ENCODE measurements around the gene CCBE1. TPM values are rescaled to one million over a fixed set of nuclear protein-coding genes. Genes with fewer than 3 reads are reported as not detected.

CCBE1 gene
- total and polyA plus RNA-seq, 2 donors (not counting 1 experiment from before 2014, with no cell fraction given) = 122 TPM

GRCh38 chr18:59501920-59502273 is 195.3 kb downstream of the CCBE1 start:
- peaks cover 31% of the 10 kb centered on the region for H3K4me1 ChIP-seq (ENCODE audit: control insufficient read depth, extremely low read depth, insufficient read depth, low read length)
- no peaks in the 10 kb centered on the region for H3K36me3 ChIP-seq (ENCODE audit: control insufficient read depth, insufficient read depth, low read length)
- no peak overlapping the region for H3K4me3 ChIP-seq (replicated peaks in 1 of 4; ENCODE audit: control extremely low read depth in 1 of 4, insufficient read depth in 1 of 4, low read depth in 3 of 4, low read length in 4 of 4)
- peak overlapping the region; percentile 85 for H3K27ac ChIP-seq (ENCODE audit: insufficient read depth, low read length)
- peak overlapping the region; percentile 10 for H3K9ac ChIP-seq (ENCODE audit: insufficient read depth, low read length)
- no peaks in the 10 kb centered on the region for H3K27me3 ChIP-seq (ENCODE audit: control insufficient read depth, insufficient read depth, low read length)
- peaks cover 61% of the 10 kb centered on the region for H3K79me2 ChIP-seq (ENCODE audit: control insufficient read depth, insufficient read depth, low read length)
- TF ChIP-seq EZH2 (IDR thresholded peaks at IDR 0.05; ENCODE audit: low read length, missing control alignments) (no peak), CTCF (conservative IDR thresholded peaks at IDR 0.05 in 1 of 2, IDR thresholded peaks at IDR 0.05 in 1 of 2; ENCODE audit: low read depth in 1 of 2, low read length in 2 of 2) (no peak)
- H3K9me3 ChIP-seq (ENCODE audit: control insufficient read depth, insufficient read depth, low read depth, low read length) = no peaks in the 10 kb centered on the region
- DNase-seq (ENCODE audit: low read depth in 2 of 2) = peak in 1 of 2 donors; percentile 49
- H4K20me1 ChIP-seq (ENCODE audit: control insufficient read depth, extremely low read depth, insufficient read depth, low read length) = no peaks in the 10 kb centered on the region
- H2AFZ ChIP-seq (ENCODE audit: low read length) = no peak overlapping the region
- peak overlapping the region; percentile 42 for H3K4me2 ChIP-seq (ENCODE audit: extremely low read depth, insufficient read depth, low read length)

- peaks cover 29% of the 10 kb centered on the region for H3K4me1 ChIP-seq (ENCODE audit: control insufficient read depth, extremely low read depth, insufficient read depth, low read length)
- DNase-seq (ENCODE audit: low read depth in 2 of 2) = peak in 1 of 2 donors; percentile 18
- no peaks in the 10 kb centered on the region for H3K36me3 ChIP-seq (ENCODE audit: control insufficient read depth, insufficient read depth, low read length)
- H4K20me1 ChIP-seq (ENCODE audit: control insufficient read depth, extremely low read depth, insufficient read depth, low read length) = no peaks in the 10 kb centered on the region
- H3K9ac ChIP-seq (ENCODE audit: insufficient read depth, low read length) = no peak overlapping the region
- no peaks in the 10 kb centered on the region for H3K9me3 ChIP-seq (ENCODE audit: control insufficient read depth, insufficient read depth, low read depth, low read length)
- no peak overlapping the region for H3K27ac ChIP-seq (ENCODE audit: insufficient read depth, low read length)
- H3K4me3 ChIP-seq (replicated peaks in 1 of 4; ENCODE audit: control extremely low read depth in 1 of 4, insufficient read depth in 1 of 4, low read depth in 3 of 4, low read length in 4 of 4) = no peak overlapping the region
- H3K4me2 ChIP-seq (ENCODE audit: extremely low read depth, insufficient read depth, low read length) = no peak overlapping the region
- H3K27me3 ChIP-seq (ENCODE audit: control insufficient read depth, insufficient read depth, low read length) = no peaks in the 10 kb centered on the region
- H2AFZ ChIP-seq (ENCODE audit: low read length) = no peak overlapping the region
- TF ChIP-seq EZH2 (IDR thresholded peaks at IDR 0.05; ENCODE audit: low read length, missing control alignments) (no peak), CTCF (conservative IDR thresholded peaks at IDR 0.05 in 1 of 2, IDR thresholded peaks at IDR 0.05 in 1 of 2; ENCODE audit: low read depth in 1 of 2, low read length in 2 of 2) (no peak)
- peaks cover 57% of the 10 kb centered on the region for H3K79me2 ChIP-seq (ENCODE audit: control insufficient read depth, insufficient read depth, low read length)
These were observed 196.5 kb downstream of the CCBE1 start for GRCh38 chr18:59500765-59501164.

GRCh38 chr18:59498506-59499086 is 198.6 kb downstream of the CCBE1 start:
- Histone ChIP-seq H3K79me2 (ENCODE audit: control insufficient read depth, insufficient read depth, low read length) (peaks cover 49% of the 10 kb centered on the region), H3K4me1 (ENCODE audit: control insufficient read depth, extremely low read depth, insufficient read depth, low read length) (peaks cover 15% of the 10 kb centered on the region), H3K27ac (ENCODE audit: insufficient read depth, low read length) (no peak overlapping the region), H3K4me2 (ENCODE audit: extremely low read depth, insufficient read depth, low read length) (no peak overlapping the region), H3K9me3 (ENCODE audit: control insufficient read depth, insufficient read depth, low read depth, low read length) (no peaks in the 10 kb centered on the region), H2AFZ (ENCODE audit: low read length) (no peak overlapping the region), H3K36me3 (ENCODE audit: control insufficient read depth, insufficient read depth, low read length) (no peaks in the 10 kb centered on the region), H3K4me3 (replicated peaks in 1 of 4; ENCODE audit: control extremely low read depth in 1 of 4, insufficient read depth in 1 of 4, low read depth in 3 of 4, low read length in 4 of 4) (no peak overlapping the region), H3K9ac (ENCODE audit: insufficient read depth, low read length) (no peak overlapping the region), H3K27me3 (ENCODE audit: control insufficient read depth, insufficient read depth, low read length) (no peaks in the 10 kb centered on the region), H4K20me1 (ENCODE audit: control insufficient read depth, extremely low read depth, insufficient read depth, low read length) (no peaks in the 10 kb centered on the region)
- DNase-seq (ENCODE audit: low read depth in 2 of 2) = no peak
- TF ChIP-seq EZH2 (IDR thresholded peaks at IDR 0.05; ENCODE audit: low read length, missing control alignments) = no peak
- TF ChIP-seq CTCF (conservative IDR thresholded peaks at IDR 0.05 in 1 of 2, IDR thresholded peaks at IDR 0.05 in 1 of 2; ENCODE audit: low read depth in 1 of 2, low read length in 2 of 2) = no peak
